Prostate gland (tissue), 2 donors: Measurements from ENCODE around the gene YBX1.

ENCODE experiments used
- POLR2A ChIP-seq: fragments of 450-650 bp; IDR thresholded peaks from one replicate; pipeline ENCODE4 v1.6.1; 2016; ENCODE audit warnings: antibody characterized with exemption, mild to moderate bottlenecking
- TF ChIP-seq, protein P1 (sequence below), 4 experiments: fragments of 200-600 bp in 2 of 4; fragments of 450-650 bp in 2 of 4; sonication (generic) in 2 of 4; IDR thresholded peaks; 1 replicate in 3 of 4; 2 replicates in 1 of 4; pipeline ENCODE4 v1.5.1; 2016 to 2019; ENCODE audit warnings: antibody characterized with exemption in 4 of 4, mild to moderate bottlenecking in 2 of 4, moderate library complexity in 2 of 4

DNA sequence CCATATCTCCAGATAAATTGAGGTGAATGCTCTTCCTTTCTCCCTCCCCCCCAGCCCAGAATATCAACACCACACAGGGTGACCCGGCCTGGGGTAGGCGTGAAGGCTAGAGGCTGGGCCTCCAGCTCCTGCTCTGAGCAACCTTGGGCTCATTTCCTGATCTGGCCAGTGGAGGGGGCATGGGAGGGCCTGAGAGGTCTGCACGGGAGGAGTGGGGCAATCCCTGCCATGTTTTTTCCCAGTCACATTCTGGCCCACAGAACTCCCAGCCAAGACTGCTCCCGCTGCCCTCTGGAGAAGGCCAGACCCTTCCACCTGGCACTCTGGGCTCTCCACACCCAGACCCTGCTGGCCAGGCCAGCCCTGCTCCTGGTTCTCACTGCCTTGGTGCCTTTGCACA is 53.9 kb downstream of the YBX1 start:
- no peak for TF ChIP-seq POLR2A
- TF ChIP-seq, protein P1, sequence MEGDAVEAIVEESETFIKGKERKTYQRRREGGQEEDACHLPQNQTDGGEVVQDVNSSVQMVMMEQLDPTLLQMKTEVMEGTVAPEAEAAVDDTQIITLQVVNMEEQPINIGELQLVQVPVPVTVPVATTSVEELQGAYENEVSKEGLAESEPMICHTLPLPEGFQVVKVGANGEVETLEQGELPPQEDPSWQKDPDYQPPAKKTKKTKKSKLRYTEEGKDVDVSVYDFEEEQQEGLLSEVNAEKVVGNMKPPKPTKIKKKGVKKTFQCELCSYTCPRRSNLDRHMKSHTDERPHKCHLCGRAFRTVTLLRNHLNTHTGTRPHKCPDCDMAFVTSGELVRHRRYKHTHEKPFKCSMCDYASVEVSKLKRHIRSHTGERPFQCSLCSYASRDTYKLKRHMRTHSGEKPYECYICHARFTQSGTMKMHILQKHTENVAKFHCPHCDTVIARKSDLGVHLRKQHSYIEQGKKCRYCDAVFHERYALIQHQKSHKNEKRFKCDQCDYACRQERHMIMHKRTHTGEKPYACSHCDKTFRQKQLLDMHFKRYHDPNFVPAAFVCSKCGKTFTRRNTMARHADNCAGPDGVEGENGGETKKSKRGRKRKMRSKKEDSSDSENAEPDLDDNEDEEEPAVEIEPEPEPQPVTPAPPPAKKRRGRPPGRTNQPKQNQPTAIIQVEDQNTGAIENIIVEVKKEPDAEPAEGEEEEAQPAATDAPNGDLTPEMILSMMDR (IDR thresholded peaks at IDR 0.05), result no peak
